KOPT-K1 (cell line): ENCODE data around the gene CBLB.
A peak's percentile ranks its signal among the peaks of the same experiment; 100 is the strongest.

Experiments
- H3K27ac ChIP-seq: fragments of 200-600 bp; sonication (generic); 2 replicates; pipeline ENCODE4 v1.5.1; 2016; ENCODE audit warnings: antibody characterized with exemption, mild to moderate bottlenecking, low read depth, low read length; ENCODE audit not compliant: poor library complexity, severe bottlenecking
- H3K36me3 ChIP-seq: fragments of 200-600 bp; sonication (generic); 2 replicates; pipeline ENCODE4 v1.5.1; 2017; ENCODE audit warnings: antibody characterized with exemption, mild to moderate bottlenecking, low read length, moderate library complexity; ENCODE audit not compliant: insufficient read depth
- H3K9me3 ChIP-seq: fragments of 200-600 bp; sonication (generic); 2 replicates; pipeline ENCODE4 v1.5.1; 2017; ENCODE audit warnings: antibody characterized with exemption, low read length, mild to moderate bottlenecking; ENCODE audit not compliant: insufficient read depth, poor library complexity, severe bottlenecking

CBLB gene

DNA sequence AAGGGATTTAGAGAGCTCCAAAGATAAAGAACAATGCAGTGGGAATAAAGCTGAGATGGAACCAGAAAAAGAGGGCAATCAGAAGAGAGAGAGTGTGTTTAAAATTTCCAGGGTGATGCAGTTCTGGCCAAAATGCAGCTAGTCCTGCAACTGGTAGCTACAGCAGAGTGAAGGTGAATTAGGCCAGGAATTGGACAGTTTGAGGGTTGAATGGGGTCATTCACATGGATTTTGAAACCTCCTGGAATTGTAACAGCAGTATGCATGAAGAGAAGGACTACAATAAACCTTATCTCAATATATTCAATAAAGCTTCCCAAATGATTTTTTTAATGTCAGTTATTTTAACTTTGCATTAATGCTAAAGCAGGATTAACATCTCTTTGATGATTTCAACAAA lies 85.2 kb downstream of the CBLB start:
- no peak overlapping the region for H3K27ac ChIP-seq
- no peaks in the 10 kb centered on the region for H3K36me3 ChIP-seq
- H3K9me3 ChIP-seq = no peaks in the 10 kb centered on the region

GRCh38 chr3:105781871-105782270 lies 86.9 kb downstream of the CBLB start:
- Histone ChIP-seq H3K27ac (no peak overlapping the region), H3K9me3 (no peaks in the 10 kb centered on the region), H3K36me3 (no peaks in the 10 kb centered on the region)

DNA sequence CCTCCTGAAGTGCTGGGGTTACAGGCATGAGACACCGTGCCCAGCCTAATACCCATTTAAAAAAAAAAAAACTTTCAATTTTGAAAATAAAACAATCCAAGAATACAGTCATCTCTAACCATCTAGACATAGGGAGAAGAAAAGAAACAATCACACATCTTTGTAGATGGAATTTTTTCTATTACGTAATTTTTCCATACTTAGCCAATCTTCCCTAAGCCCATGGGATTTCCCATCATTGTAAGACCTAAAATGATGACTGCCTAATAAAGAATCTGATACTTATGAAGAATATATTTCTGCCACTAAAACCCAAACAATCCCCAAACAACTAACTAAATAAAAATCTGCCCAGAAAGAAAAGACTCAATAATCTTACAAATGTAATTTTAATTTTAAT lies 88.7 kb downstream of the CBLB start:
- Histone ChIP-seq H3K9me3 (no peaks in the 10 kb centered on the region), H3K27ac (no peak overlapping the region), H3K36me3 (no peaks in the 10 kb centered on the region)

- Histone ChIP-seq H3K36me3 (no peaks in the 10 kb centered on the region), H3K9me3 (no peaks in the 10 kb centered on the region), H3K27ac (no peak overlapping the region)
Measured at GRCh38 chr3:105775368-105775767, 93.4 kb downstream of the CBLB start.

DNA sequence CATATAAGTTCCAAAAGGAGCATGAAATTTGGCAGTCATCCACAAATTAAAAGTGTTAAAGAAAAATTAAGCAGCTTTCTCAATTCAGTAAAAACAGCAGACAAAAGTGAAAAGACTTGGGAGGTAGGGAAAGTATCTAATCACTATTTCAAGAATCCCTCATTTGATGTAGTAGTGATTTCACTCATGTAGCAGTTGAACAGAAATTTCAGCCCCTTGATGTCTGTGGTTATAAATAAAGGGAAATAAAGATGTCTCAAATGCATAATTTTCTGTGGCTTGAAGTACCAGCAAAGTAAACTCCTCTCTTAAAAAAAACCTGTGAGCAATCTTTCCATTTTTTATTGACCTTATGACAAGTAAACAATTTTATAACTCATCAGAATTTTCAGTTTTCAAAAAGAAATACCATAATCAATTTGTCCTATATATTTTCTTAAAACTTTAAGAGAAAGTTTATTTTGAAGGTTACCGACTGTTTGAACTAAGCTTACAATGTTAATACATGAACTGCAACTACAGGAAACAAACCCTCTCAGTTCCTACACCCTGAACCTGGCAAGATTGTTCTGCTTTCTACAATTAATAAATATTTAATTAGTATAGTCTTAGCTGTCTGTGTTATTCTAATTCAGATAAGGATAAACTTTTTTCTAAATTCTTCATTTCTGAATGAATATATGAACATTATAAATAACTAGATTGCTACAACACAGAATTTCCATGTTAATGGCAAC lies 94.2 kb downstream of the CBLB start:
- Histone ChIP-seq H3K27ac (no peak overlapping the region), H3K9me3 (no peaks in the 10 kb centered on the region)

GRCh38 chr3:105773291-105773690 lies 95.5 kb downstream of the CBLB start:
- no peak overlapping the region for H3K27ac ChIP-seq
- no peaks in the 10 kb centered on the region for H3K9me3 ChIP-seq
- H3K36me3 ChIP-seq = no peaks in the 10 kb centered on the region

More for the DNA sequence above, 94.2 kb downstream of the CBLB start:
- no peaks in the 10 kb centered on the region for H3K36me3 ChIP-seq

GRCh38 chr3:105772635-105773034 lies 96.2 kb downstream of the CBLB start:
- H3K9me3 ChIP-seq = no peaks in the 10 kb centered on the region
- no peak overlapping the region for H3K27ac ChIP-seq
- H3K36me3 ChIP-seq = no peaks in the 10 kb centered on the region

DNA sequence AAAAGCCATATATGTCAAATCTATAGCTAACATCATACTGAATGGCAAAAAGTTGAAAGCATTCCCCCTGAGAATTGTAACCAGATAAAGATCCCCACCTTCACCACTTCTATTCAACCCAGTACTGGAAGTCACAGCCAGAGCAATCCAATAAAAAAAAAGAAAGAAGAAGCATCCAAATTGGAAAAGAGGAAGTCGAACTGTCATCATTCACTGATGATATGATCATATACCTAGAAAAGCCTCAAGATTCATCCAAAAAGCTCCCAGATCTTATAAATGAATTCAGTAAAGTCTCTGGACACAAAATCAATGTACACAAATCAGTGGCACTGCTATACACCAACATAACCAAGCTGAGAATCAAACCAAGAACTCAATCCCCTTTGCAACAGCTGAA lies 97.4 kb downstream of the CBLB start:
- H3K27ac ChIP-seq = no peak overlapping the region
- no peaks in the 10 kb centered on the region for H3K36me3 ChIP-seq
- no peaks in the 10 kb centered on the region for H3K9me3 ChIP-seq

DNA sequence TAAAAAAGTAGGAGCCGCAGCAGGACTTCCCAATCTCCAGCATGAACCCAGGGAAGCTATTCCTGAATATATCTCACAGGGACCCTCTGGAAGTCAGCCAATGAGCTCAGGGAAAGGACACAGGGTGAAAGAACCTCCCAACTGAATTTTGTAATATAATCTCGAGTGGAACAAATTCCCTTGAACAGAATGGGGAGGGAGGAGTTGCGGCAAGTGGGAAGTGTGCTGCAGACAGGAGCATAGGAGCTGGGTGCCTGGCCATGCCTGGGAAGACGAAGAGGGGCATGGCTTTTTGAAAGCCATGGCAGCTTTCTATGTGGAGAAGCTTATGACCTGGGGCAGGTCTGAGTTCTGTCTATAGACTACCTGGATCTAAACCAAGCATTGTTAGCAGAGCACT lies 98.4 kb downstream of the CBLB start:
- no peak overlapping the region for H3K27ac ChIP-seq
- H3K9me3 ChIP-seq = no peaks in the 10 kb centered on the region
- no peaks in the 10 kb centered on the region for H3K36me3 ChIP-seq

GRCh38 chr3:105767776-105768175 lies 101.0 kb downstream of the CBLB start:
- no peak overlapping the region for H3K27ac ChIP-seq
- H3K9me3 ChIP-seq = peaks cover 10% of the 10 kb centered on the region
- no peaks in the 10 kb centered on the region for H3K36me3 ChIP-seq

- H3K27ac ChIP-seq = no peak overlapping the region
- no peaks in the 10 kb centered on the region for H3K36me3 ChIP-seq
- peaks cover 16% of the 10 kb centered on the region for H3K9me3 ChIP-seq
Measured at GRCh38 chr3:105767216-105767615, 101.6 kb downstream of the CBLB start.

DNA sequence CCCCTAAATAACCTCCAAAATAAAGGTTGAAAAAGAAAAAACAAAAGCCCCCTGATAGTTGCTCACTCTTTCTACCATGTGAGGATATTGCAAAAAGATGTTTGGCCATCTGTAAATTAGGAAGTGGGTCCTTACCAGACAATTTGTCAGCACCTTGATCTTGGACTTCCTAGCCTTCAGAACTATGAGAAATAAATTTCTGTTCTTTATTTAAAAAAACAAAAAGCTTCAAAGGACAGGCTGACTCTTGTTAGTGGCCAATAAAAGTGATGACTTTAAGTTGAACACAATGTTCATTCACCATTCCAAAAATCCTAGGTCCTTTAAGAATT lies 103.5 kb downstream of the CBLB start:
- peak overlapping the region; percentile 11 for H3K27ac ChIP-seq
- H3K9me3 ChIP-seq = peaks cover 30% of the 10 kb centered on the region
- H3K36me3 ChIP-seq = no peaks in the 10 kb centered on the region

- Histone ChIP-seq H3K9me3 (peaks cover 31% of the 10 kb centered on the region), H3K36me3 (no peaks in the 10 kb centered on the region)
Measured at GRCh38 chr3:105764378-105765307, 104.2 kb downstream of the CBLB start.

DNA sequence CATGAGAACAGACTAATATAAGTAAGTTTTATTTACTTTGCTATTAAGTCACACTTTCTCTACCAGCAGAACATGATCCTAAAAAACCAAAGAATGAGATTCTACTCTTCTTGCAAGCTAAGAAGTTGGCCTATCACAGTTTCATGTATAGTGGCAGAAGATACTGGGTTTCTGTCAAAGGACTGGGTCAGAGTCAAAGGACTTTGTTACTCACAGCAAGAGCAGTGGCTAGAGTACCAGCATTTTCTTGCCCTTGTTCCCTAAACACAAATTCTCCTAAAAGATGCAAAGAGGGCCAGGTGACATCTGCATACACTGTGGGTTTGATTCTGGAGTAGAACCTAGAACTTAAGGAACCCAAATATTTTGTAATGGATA lies 105.2 kb downstream of the CBLB start:
- Histone ChIP-seq H3K27ac (no peak overlapping the region), H3K9me3 (peaks cover 41% of the 10 kb centered on the region), H3K36me3 (no peaks in the 10 kb centered on the region)

More at GRCh38 chr3:105764378-105765307, 104.2 kb downstream of the CBLB start:
- H3K27ac ChIP-seq = peak overlapping the region; percentile 11

- Histone ChIP-seq H3K27ac (no peak overlapping the region), H3K9me3 (peaks cover 46% of the 10 kb centered on the region), H3K36me3 (no peaks in the 10 kb centered on the region)
Measured at GRCh38 chr3:105762749-105763658, 105.8 kb downstream of the CBLB start.
